Naive thymus-derived CD4-positive, alpha-beta T cell (primary cell): ENCODE data around the gene RPL13A. TPM values are rescaled to one million over a fixed set of nuclear protein-coding genes. Genes with fewer than 3 reads are reported as not detected.
"Not testable (repeated sequence)": the region's sequence is repeated elsewhere in the genome, so short reads cannot be mapped to it uniquely, and the experiment has no call there.

Experiments
- ATAC-seq: fragments of 150-1000 bp; cut with Tn5 transposase; 2 replicates; pipeline ENCODE4 v1.10.0; 2021; ENCODE audit warnings: mild to moderate bottlenecking, moderate library complexity
- CTCF ChIA-PET: fragments of 350-600 bp; sonication (Branson Sonifier 250); formaldehyde crosslinking; loops from one replicate; lab custom pipeline; 2021; ENCODE audit warnings: antibody characterized with exemption; lab: Charles Lee
- POLR2A ChIA-PET: fragments of 350-600 bp; sonication (Branson Sonifier 250); formaldehyde crosslinking; loops from one replicate; lab custom pipeline; 2021; ENCODE audit warnings: antibody characterized with exemption, inconsistent platforms; lab: Charles Lee
- DNase-seq, 9 donors: peaks; one replicate each; pipeline versions ENCODE4 v3.0.0 to v3.0.0-alpha.2; 2020 to 2022; ENCODE audit warnings: mixed read lengths in 1 of 9
- H3K27ac ChIP-seq: one replicate; pipeline ENCODE4 v1.7.0; 2013; ENCODE audit warnings: mild to moderate bottlenecking, low read depth, low read length, moderate library complexity
- H3K27me3 ChIP-seq, 2 donors: one replicate each; pipeline ENCODE4 v1.7.0; 2013; ENCODE audit warnings: low read length in 2 of 2, mild to moderate bottlenecking in 2 of 2, moderate library complexity in 2 of 2; ENCODE audit not compliant: control insufficient read depth in 2 of 2, insufficient read depth in 2 of 2
- H3K36me3 ChIP-seq, 3 experiments: 1 replicate in 2 of 3; 2 replicates in 1 of 3; pipeline ENCODE4 v1.7.0; 2013; ENCODE audit warnings: low read length in 3 of 3, mild to moderate bottlenecking in 3 of 3, moderate library complexity in 1 of 3; ENCODE audit not compliant: insufficient read depth in 3 of 3, control insufficient read depth in 2 of 3
- H3K4me1 ChIP-seq, 2 donors: one replicate each; pipeline ENCODE4 v1.7.0; 2013; ENCODE audit warnings: low read length in 2 of 2, mild to moderate bottlenecking in 2 of 2, moderate library complexity in 1 of 2; ENCODE audit not compliant: control insufficient read depth in 2 of 2, insufficient read depth in 2 of 2
- H3K4me3 ChIP-seq: 2 replicates; pipeline ENCODE4 v1.7.0; 2013; ENCODE audit warnings: mild to moderate bottlenecking, low read length
- H3K9me3 ChIP-seq, 3 experiments: 1 replicate in 2 of 3; 2 replicates in 1 of 3; pipeline ENCODE4 v1.7.0; 2013; ENCODE audit warnings: low read length in 3 of 3; ENCODE audit not compliant: control insufficient read depth in 2 of 3
- H3K27ac Mint-ChIP-seq, 9 donors: one replicate each; pipeline ENCODE4 v1.8.0; 2020 to 2022; ENCODE audit warnings: mixed read lengths in 9 of 9, mild to moderate bottlenecking in 8 of 9, moderate library complexity in 5 of 9, inconsistent platforms in 2 of 9
- H3K27me3 Mint-ChIP-seq, 5 donors: one replicate each; pipeline ENCODE4 v1.8.0; 2021 to 2022; ENCODE audit warnings: mixed read lengths in 5 of 5, mild to moderate bottlenecking in 1 of 5
- H3K36me3 Mint-ChIP-seq, 5 donors: one replicate each; pipeline ENCODE4 v1.8.0; 2020 to 2022; ENCODE audit warnings: mixed read lengths in 5 of 5, mild to moderate bottlenecking in 3 of 5, inconsistent platforms in 1 of 5
- H3K4me1 Mint-ChIP-seq, 7 donors: one replicate each; pipeline ENCODE4 v1.8.0; 2020 to 2022; ENCODE audit warnings: mixed read lengths in 7 of 7, mild to moderate bottlenecking in 3 of 7, inconsistent platforms in 1 of 7
- H3K4me3 Mint-ChIP-seq, 10 donors: one replicate each; pipeline ENCODE4 v1.8.0; 2020 to 2022; ENCODE audit warnings: mild to moderate bottlenecking in 10 of 10, mixed read lengths in 10 of 10, moderate library complexity in 6 of 10, inconsistent platforms in 2 of 10
- H3K9me3 Mint-ChIP-seq, 11 donors: one replicate each; pipeline ENCODE4 v1.8.0; 2020 to 2022; ENCODE audit warnings: mixed read lengths in 11 of 11, mild to moderate bottlenecking in 4 of 11, inconsistent platforms in 1 of 11, moderate library complexity in 1 of 11
- intact Hi-C, 2 donors: fragments of 100-400 bp; cut with micrococcal nuclease; formaldehyde crosslinking; loops; one replicate each; pipeline ENCODE4 v1.15.1; 2023
- polyA plus RNA-seq, 2 donors: library from polyadenylated mRNA; unstranded; fragments of 300-500 nt; fragmentation: Illumina TruSeq; gene quantifications; one replicate each; pipeline ENCODE4 v1.2.3, GENCODE V29; 2021
- total RNA-seq, 6 experiments: library from RNA in 5 of 6; stranded (reverse) in 5 of 6; gene quantifications; 1 replicate in 5 of 6; 2 replicates in 1 of 6; pipeline ENCODE4 v1.2.3 and lab custom pipeline; 2021 to 2026

The RPL13A gene
- total and polyA plus RNA-seq, 7 experiments from 2014 or later: 2,467 to 6,044 (median 4,438) TPM

- Mint-ChIP-seq H3K4me3 (peak overlapping the region; percentile 91 to 100 (median 96)), H3K36me3 (peaks cover 9 to 29% (median 19%) of the 10 kb centered on the region in 5 donors), H3K27ac (peak overlapping the region; percentile 95 to 100 (median 98)), H3K4me1 (peaks cover 23 to 64% (median 52%) of the 10 kb centered on the region in 7 donors)
- H3K4me3 ChIP-seq: peak overlapping the region; percentile 87
- H3K36me3 ChIP-seq: peaks cover 0 to 28% (median 0%) of the 10 kb centered on the region in 3 experiments
- CTCF ChIA-PET: interaction anchor here (0.5 to 5.9 kb wide), 20 partner anchors 8 to 452 kb away, joined by 3 to 83 read pairs (median 4); partner anchors contain the start of genes ALDH16A1 and PIH1D1
- not testable (repeated sequence) for H3K27me3 ChIP-seq, H3K9me3 ChIP-seq, H3K27me3 Mint-ChIP-seq, DNase-seq, H3K9me3 Mint-ChIP-seq, ATAC-seq
- intact Hi-C loops: loop anchor here in 1 of 2 donors (5.0 to 10.0 kb wide), 2 partner anchors 206 to 359 kb away; partner anchors contain the start of genes C19orf73, LIN7B and PPFIA3
- H3K27ac ChIP-seq: peak overlapping the region; percentile 99
- H3K4me1 ChIP-seq: peaks cover 56 to 57% of the 10 kb centered on the region in 2 donors
- POLR2A ChIA-PET: interaction anchor here (0.5 to 6.2 kb wide), 16 partner anchors 15 to 1010 kb away, joined by 3 to 226 read pairs (median 4); partner anchors contain the start of genes ALDH16A1, PIH1D1, PRMT1 and RPL13A
Measured at GRCh38 chr19:49473501-49473867, 13.9 kb upstream of the RPL13A start.

- H3K4me1 ChIP-seq: peaks cover 50 to 52% of the 10 kb centered on the region in 2 donors
- POLR2A ChIA-PET: interaction anchor here (0.5 to 6.2 kb wide), 16 partner anchors 14 to 1216 kb away, joined by 3 to 226 read pairs (median 4); partner anchors contain the start of genes ALDH16A1, PIH1D1, PRMT1 and RPL13A
- H3K36me3 Mint-ChIP-seq: peaks cover 5 to 29% (median 15%) of the 10 kb centered on the region in 5 donors
Measured at GRCh38 chr19:49473868-49474541, 13.4 kb upstream of the RPL13A start, which contains the start of gene FLT3LG. TSS of gene FLT3LG (plus strand) at chr19:49474215. CDS start at chr19:49474640, 425 bp downstream.

GRCh38 chr19:49474542-49474924 lies 12.9 kb upstream of the RPL13A start:
- H3K36me3 ChIP-seq: peaks cover 0 to 33% (median 0%) of the 10 kb centered on the region in 3 experiments
- ChIA-PET CTCF (interaction anchor here (1.0 to 5.9 kb wide), 4 partner anchors 7 to 83 kb away, joined by 3 to 83 read pairs (median 8); partner anchors contain the start of genes ALDH16A1 and PIH1D1), POLR2A (interaction anchor here (0.6 to 3.0 kb wide), 10 partner anchors 10 to 1217 kb away, joined by 3 to 33 read pairs (median 4); partner anchors contain the start of genes PRMT1, RPL13A and RPS11)
- Mint-ChIP-seq H3K27me3 (no peaks in the 10 kb centered on the region), H3K27ac (peak overlapping the region; percentile 95 to 100 (median 98)), H3K4me3 (peak overlapping the region; percentile 91 to 100 (median 96)), H3K36me3 (peaks cover 5 to 29% (median 14%) of the 10 kb centered on the region in 5 donors), H3K4me1 (peaks cover 17 to 61% (median 47%) of the 10 kb centered on the region in 7 donors), H3K9me3 (peaks cover 0 to 3% (median 0%) of the 10 kb centered on the region in 11 donors)
- peak overlapping the region; percentile 87 for H3K4me3 ChIP-seq
- intact Hi-C loops: loop anchor here (1.0 to 10.0 kb wide), 10 partner anchors 13 to 360 kb away; partner anchors contain the start of genes ALDH16A1 (in 2 of the 2), RPL13A (in 2 of the 2), RPS11 (in 2 of the 2) and C19orf73 (in 1 of the 2)
- H3K27ac ChIP-seq: peak overlapping the region; percentile 99
- no peak for ATAC-seq
- H3K9me3 ChIP-seq: no peaks in the 10 kb centered on the region
- peaks cover 48 to 49% of the 10 kb centered on the region in 2 donors for H3K4me1 ChIP-seq
- no peaks in the 10 kb centered on the region for H3K27me3 ChIP-seq
- peak in 1 of 9 donors; percentile 50 for DNase-seq

More at GRCh38 chr19:49473868-49474541, 13.4 kb upstream of the RPL13A start, which contains the start of gene FLT3LG:
- H3K9me3 Mint-ChIP-seq: peaks cover 0 to 3% (median 0%) of the 10 kb centered on the region in 11 donors
- Histone ChIP-seq H3K9me3 (no peaks in the 10 kb centered on the region), H3K27ac (peak within 1 kb of the TSS; percentile 99), H3K36me3 (peaks cover 0 to 31% (median 0%) of the 10 kb centered on the region in 3 experiments), H3K27me3 (no peaks in the 10 kb centered on the region), H3K4me3 (peak within 1 kb of the TSS; percentile 87)
- no peaks in the 10 kb centered on the region for H3K27me3 Mint-ChIP-seq
- intact Hi-C loops: loop anchor here (1.0 to 10.0 kb wide), 10 partner anchors 13 to 359 kb away; partner anchors contain the start of genes ALDH16A1 (in 2 of the 2), RPL13A (in 2 of the 2), RPS11 (in 2 of the 2) and C19orf73 (in 1 of the 2)
- H3K4me3 Mint-ChIP-seq: peak within 1 kb of the TSS; percentile 91 to 100 (median 96)
- peaks cover 18 to 62% (median 51%) of the 10 kb centered on the region in 7 donors for H3K4me1 Mint-ChIP-seq
- CTCF ChIA-PET: interaction anchor here (0.5 to 5.9 kb wide), 19 partner anchors 8 to 453 kb away, joined by 3 to 83 read pairs (median 4); partner anchors contain the start of genes ALDH16A1 and PIH1D1
- peak; percentile 91 to 98 (median 96) for DNase-seq
- ATAC-seq: peak; percentile 72
- peak within 1 kb of the TSS; percentile 95 to 100 (median 98) for H3K27ac Mint-ChIP-seq

GRCh38 chr19:49475191-49475917 lies 12.1 kb upstream of the RPL13A start:
- peaks cover 41 to 48% of the 10 kb centered on the region in 2 donors for H3K4me1 ChIP-seq
- H3K4me3 ChIP-seq: peak overlapping the region; percentile 87
- ChIA-PET CTCF (interaction anchor here (0.6 to 2.5 kb wide), 13 partner anchors 8 to 210 kb away, joined by 3 to 13 read pairs (median 5); partner anchors contain the start of genes ALDH16A1, GFY and PIH1D1), POLR2A (interaction anchor here (0.5 to 3.0 kb wide), 14 partner anchors 9 to 375 kb away, joined by 3 to 33 read pairs (median 4); partner anchors contain the start of genes GFY, PRMT1, PTOV1 and RPL13A)
- Mint-ChIP-seq H3K9me3 (peaks cover 0 to 3% (median 0%) of the 10 kb centered on the region in 11 donors), H3K27ac (peak overlapping the region; percentile 95 to 100 (median 98)), H3K4me1 (peaks cover 12 to 59% (median 42%) of the 10 kb centered on the region in 7 donors), H3K4me3 (peak overlapping the region; percentile 91 to 100 (median 96)), H3K27me3 (no peaks in the 10 kb centered on the region), H3K36me3 (peaks cover 5 to 32% (median 14%) of the 10 kb centered on the region in 5 donors)
- intact Hi-C loops: loop anchor here in 1 of 2 donors (2.0 to 10.0 kb wide), 2 partner anchors 71 to 361 kb away; partner anchors contain the start of genes C19orf73, LIN7B and PPFIA3
- DNase-seq (peak in 1 of 9 donors; percentile 41), ATAC-seq (no peak)
- peak overlapping the region; percentile 99 for H3K27ac ChIP-seq
- no peaks in the 10 kb centered on the region for H3K27me3 ChIP-seq
- H3K36me3 ChIP-seq: peaks cover 0 to 41% (median 0%) of the 10 kb centered on the region in 3 experiments
- H3K9me3 ChIP-seq: no peaks in the 10 kb centered on the region

GRCh38 chr19:49475995-49476880 lies 11.2 kb upstream of the RPL13A start:
- H3K4me3 ChIP-seq: peak overlapping the region; percentile 87
- peaks cover 0 to 3% (median 0%) of the 10 kb centered on the region in 11 donors for H3K9me3 Mint-ChIP-seq
- H3K4me1 Mint-ChIP-seq: peaks cover 3 to 54% (median 37%) of the 10 kb centered on the region in 7 donors
- H3K4me3 Mint-ChIP-seq: peak overlapping the region; percentile 91 to 100 (median 96)
- peaks cover 32 to 42% of the 10 kb centered on the region in 2 donors for H3K4me1 ChIP-seq
- peaks cover 5 to 34% (median 14%) of the 10 kb centered on the region in 5 donors for H3K36me3 Mint-ChIP-seq
- intact Hi-C loops: loop anchor here (1.0 to 10.0 kb wide), 5 partner anchors 33 to 361 kb away; partner anchors contain the start of genes C19orf73 (in 1 of the 2), LIN7B (in 1 of the 2) and PPFIA3 (in 1 of the 2)
- H3K9me3 ChIP-seq: no peaks in the 10 kb centered on the region
- peak overlapping the region; percentile 95 to 100 (median 98) for H3K27ac Mint-ChIP-seq
- H3K36me3 ChIP-seq: peaks cover 0 to 50% (median 0%) of the 10 kb centered on the region in 3 experiments
- POLR2A ChIA-PET: interaction anchor here (0.5 to 3.0 kb wide), 16 partner anchors 8 to 374 kb away, joined by 3 to 33 read pairs (median 4); partner anchors contain the start of genes GFY, PIH1D1, PRMT1 and PRRG2
- H3K27me3 ChIP-seq: no peaks in the 10 kb centered on the region
- DNase-seq (peak; percentile 44 to 82 (median 69)), ATAC-seq (peak; percentile 44)
- CTCF ChIA-PET: interaction anchor here (0.6 to 2.5 kb wide), 11 partner anchors 9 to 210 kb away, joined by 3 to 13 read pairs (median 5); partner anchors contain the start of genes ALDH16A1, GFY, PIH1D1 and PRMT1
- no peaks in the 10 kb centered on the region for H3K27me3 Mint-ChIP-seq
- peak overlapping the region; percentile 99 for H3K27ac ChIP-seq
